Measurements from ENCODE around the gene TBC1D23. TPM values are rescaled to one million over a fixed set of nuclear protein-coding genes. Genes with fewer than 3 reads are reported as not detected.

The TBC1D23 gene
- total and polyA plus RNA-seq, 4 donors: 8.7 to 30.3 (median 17.8) TPM

- Histone ChIP-seq H3K27ac (ENCODE audit: low read depth in 1 of 2, low read length in 2 of 2) (no peak overlapping the region), H3K36me3 (ENCODE audit: control insufficient read depth in 4 of 4, insufficient read depth in 3 of 4, low read depth in 1 of 4, low read length in 3 of 4) (no peaks in the 10 kb centered on the region), H3K4me1 (ENCODE audit: control insufficient read depth in 4 of 4, insufficient read depth in 4 of 4, low read length in 3 of 4) (no peaks in the 10 kb centered on the region), H3K9me3 (ENCODE audit: control insufficient read depth in 4 of 4, low read length in 3 of 4) (peaks cover 0 to 2% (median 0%) of the 10 kb centered on the region in 4 donors), H3K9ac (ENCODE audit: low read depth in 1 of 2, low read length in 2 of 2) (no peak overlapping the region), H3K27me3 (ENCODE audit: control insufficient read depth in 4 of 4, insufficient read depth in 4 of 4, low read length in 3 of 4) (no peaks in the 10 kb centered on the region), H3K4me3 (ENCODE audit: low read depth in 1 of 3, low read length in 3 of 3) (no peak overlapping the region)
- no peak for DNase-seq (ENCODE audit: low spot score)
- 97% methylated on average over 26 of the region's 26 CpGs for WGBS
- TF ChIP-seq FOXA2 (IDR thresholded peaks at IDR 0.05) (no peak), TAF1 (conservative IDR thresholded peaks at IDR 0.05) (no peak), GABPA (IDR thresholded peaks at IDR 0.05 in 1 of 2, conservative IDR thresholded peaks at IDR 0.05 in 1 of 2) (no peak), REST (IDR thresholded peaks at IDR 0.05) (no peak), ZBTB33 (IDR thresholded peaks at IDR 0.05) (no peak), NR2F2 (IDR thresholded peaks at IDR 0.05) (no peak), EGR1 (IDR thresholded peaks at IDR 0.05; ENCODE audit: low read depth in 2 of 2) (no peak), JUND (IDR thresholded peaks at IDR 0.05) (no peak), YY1 (IDR thresholded peaks at IDR 0.05) (no peak)
These were observed 35.6 kb upstream of the TBC1D23 start for GRCh38 chr3:100225193-100225592.

- no peak overlapping the region for H3K27ac ChIP-seq (ENCODE audit: low read depth in 1 of 2, low read length in 2 of 2)
These were observed 34.9 kb upstream of the TBC1D23 start for GRCh38 chr3:100225883-100226282.

More at GRCh38 chr3:100225883-100226282, 34.9 kb upstream of the TBC1D23 start:
- no peak for TF ChIP-seq CTCF (IDR thresholded peaks at IDR 0.05; ENCODE audit: low read depth, low read length, missing input control)
- TF ChIP-seq NR2F2 (IDR thresholded peaks at IDR 0.05): no peak
- TF ChIP-seq HNF4A (conservative IDR thresholded peaks at IDR 0.05): no peak
- TF ChIP-seq MAX (IDR thresholded peaks at IDR 0.05): no peak
- TF ChIP-seq ATF3 (IDR thresholded peaks at IDR 0.05): no peak
- no peak for TF ChIP-seq JUND (IDR thresholded peaks at IDR 0.05)
- no peak for TF ChIP-seq RAD21 (IDR thresholded peaks at IDR 0.05)
- no peak for TF ChIP-seq ZBTB33 (IDR thresholded peaks at IDR 0.05)
- TF ChIP-seq GABPA (IDR thresholded peaks at IDR 0.05 in 1 of 2, conservative IDR thresholded peaks at IDR 0.05 in 1 of 2): no peak
- TF ChIP-seq SP1 (IDR thresholded peaks at IDR 0.05): no peak
- TF ChIP-seq HNF4G (IDR thresholded peaks at IDR 0.05): no peak
- TF ChIP-seq TAF1 (conservative IDR thresholded peaks at IDR 0.05): no peak
- TF ChIP-seq FOXA2 (IDR thresholded peaks at IDR 0.05): no peak
- no peak for TF ChIP-seq YY1 (IDR thresholded peaks at IDR 0.05)
- Histone ChIP-seq H3K36me3 (ENCODE audit: control insufficient read depth in 4 of 4, insufficient read depth in 3 of 4, low read depth in 1 of 4, low read length in 3 of 4) (no peaks in the 10 kb centered on the region), H3K27me3 (ENCODE audit: control insufficient read depth in 4 of 4, insufficient read depth in 4 of 4, low read length in 3 of 4) (no peaks in the 10 kb centered on the region), H3K4me1 (ENCODE audit: control insufficient read depth in 4 of 4, insufficient read depth in 4 of 4, low read length in 3 of 4) (no peaks in the 10 kb centered on the region), H3K9me3 (ENCODE audit: control insufficient read depth in 4 of 4, low read length in 3 of 4) (no peaks in the 10 kb centered on the region), H3K9ac (ENCODE audit: low read depth in 1 of 2, low read length in 2 of 2) (no peak overlapping the region), H3K4me3 (ENCODE audit: low read depth in 1 of 3, low read length in 3 of 3) (no peak overlapping the region)
- WGBS: 92% methylated on average over 8 of the region's 8 CpGs
- DNase-seq (ENCODE audit: low spot score): no peak

All from liver (tissue), 9 donors.